Measurements from ENCODE around the gene EFCAB13.
A peak's percentile ranks its signal among the peaks of the same experiment; 100 is the strongest.

The EFCAB13 gene

DNA sequence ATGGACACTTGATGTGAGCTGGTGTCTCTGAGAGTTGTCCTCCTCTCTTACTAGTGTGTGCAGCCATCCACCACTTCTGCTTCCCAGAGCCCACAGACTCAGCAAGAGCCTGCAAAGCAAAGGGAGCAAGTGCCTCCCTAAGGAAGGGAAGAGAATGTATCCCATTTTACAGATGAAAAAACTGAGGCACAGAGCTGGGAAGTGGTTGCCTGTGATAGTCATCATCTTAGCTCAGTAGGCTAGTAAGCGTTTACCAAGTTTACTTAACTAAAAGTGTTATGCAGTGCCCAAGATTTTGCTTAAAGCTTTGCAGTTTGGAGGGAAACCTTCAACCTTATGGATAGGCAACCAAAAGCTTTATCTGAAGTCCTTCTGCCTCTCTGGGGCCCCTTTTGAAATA, 23.0 kb upstream of the EFCAB13 start:
- TF ChIP-seq, protein P1, sequence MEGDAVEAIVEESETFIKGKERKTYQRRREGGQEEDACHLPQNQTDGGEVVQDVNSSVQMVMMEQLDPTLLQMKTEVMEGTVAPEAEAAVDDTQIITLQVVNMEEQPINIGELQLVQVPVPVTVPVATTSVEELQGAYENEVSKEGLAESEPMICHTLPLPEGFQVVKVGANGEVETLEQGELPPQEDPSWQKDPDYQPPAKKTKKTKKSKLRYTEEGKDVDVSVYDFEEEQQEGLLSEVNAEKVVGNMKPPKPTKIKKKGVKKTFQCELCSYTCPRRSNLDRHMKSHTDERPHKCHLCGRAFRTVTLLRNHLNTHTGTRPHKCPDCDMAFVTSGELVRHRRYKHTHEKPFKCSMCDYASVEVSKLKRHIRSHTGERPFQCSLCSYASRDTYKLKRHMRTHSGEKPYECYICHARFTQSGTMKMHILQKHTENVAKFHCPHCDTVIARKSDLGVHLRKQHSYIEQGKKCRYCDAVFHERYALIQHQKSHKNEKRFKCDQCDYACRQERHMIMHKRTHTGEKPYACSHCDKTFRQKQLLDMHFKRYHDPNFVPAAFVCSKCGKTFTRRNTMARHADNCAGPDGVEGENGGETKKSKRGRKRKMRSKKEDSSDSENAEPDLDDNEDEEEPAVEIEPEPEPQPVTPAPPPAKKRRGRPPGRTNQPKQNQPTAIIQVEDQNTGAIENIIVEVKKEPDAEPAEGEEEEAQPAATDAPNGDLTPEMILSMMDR (IDR thresholded peaks at IDR 0.05; ENCODE audit: control insufficient read depth, insufficient read depth, low read depth, low read length, missing control alignments), result no peak
- no peak for DNase-seq (ENCODE audit: low read depth)

DNA sequence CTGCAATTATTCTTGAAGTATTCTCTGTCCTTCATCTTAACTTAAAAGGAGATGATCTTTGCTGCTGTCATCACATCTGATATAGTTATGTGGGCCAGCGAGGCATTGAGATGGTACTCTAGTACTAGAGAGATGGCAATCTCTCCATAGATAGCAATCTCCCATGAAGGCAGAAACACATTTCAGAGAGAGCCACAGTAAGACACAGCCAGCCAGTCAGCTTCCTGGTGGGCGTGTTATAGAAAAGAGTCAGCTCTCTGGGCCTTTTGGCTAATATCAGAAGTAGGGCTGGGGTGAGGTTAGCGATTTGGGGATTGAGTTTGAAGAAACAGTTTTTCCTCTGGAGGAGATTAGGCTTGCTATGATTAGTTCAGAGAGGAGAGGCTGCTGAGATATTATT, 22.6 kb upstream of the EFCAB13 start:
- no peak for DNase-seq (ENCODE audit: low read depth)
- TF ChIP-seq, protein P1 (IDR thresholded peaks at IDR 0.05; ENCODE audit: control insufficient read depth, insufficient read depth, low read depth, low read length, missing control alignments), result no peak
- H3K4me3 ChIP-seq (ENCODE audit: control insufficient read depth, low read depth, low read length), result no peak overlapping the region

More for the DNA sequence above, 23.0 kb upstream of the EFCAB13 start:
- H3K4me3 ChIP-seq (ENCODE audit: control insufficient read depth, low read depth, low read length), result no peak overlapping the region

DNA sequence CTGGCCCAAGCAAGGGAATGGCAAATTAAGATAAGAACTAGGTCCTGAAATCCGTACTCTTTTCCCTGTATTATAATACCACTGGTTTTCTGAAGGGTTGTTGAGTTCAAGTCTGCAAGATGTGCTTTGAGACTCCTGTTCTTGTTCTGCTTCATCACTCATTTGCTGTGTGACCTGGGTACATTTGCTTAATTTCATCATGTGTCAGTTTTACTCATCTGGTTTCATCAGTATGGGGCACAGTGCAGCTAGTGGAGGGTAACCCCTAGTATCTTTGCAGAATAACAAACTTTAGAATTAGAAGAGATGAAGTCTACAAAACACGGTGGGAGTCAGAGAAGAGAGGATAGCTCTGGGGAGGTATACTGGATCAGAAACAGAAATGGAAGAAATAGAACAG, 21.9 kb upstream of the EFCAB13 start:
- H3K4me3 ChIP-seq (ENCODE audit: control insufficient read depth, low read depth, low read length), result no peak overlapping the region
- DNase-seq (ENCODE audit: low read depth), result no peak
- TF ChIP-seq, protein P1 (IDR thresholded peaks at IDR 0.05; ENCODE audit: control insufficient read depth, insufficient read depth, low read depth, low read length, missing control alignments), result no peak

DNA sequence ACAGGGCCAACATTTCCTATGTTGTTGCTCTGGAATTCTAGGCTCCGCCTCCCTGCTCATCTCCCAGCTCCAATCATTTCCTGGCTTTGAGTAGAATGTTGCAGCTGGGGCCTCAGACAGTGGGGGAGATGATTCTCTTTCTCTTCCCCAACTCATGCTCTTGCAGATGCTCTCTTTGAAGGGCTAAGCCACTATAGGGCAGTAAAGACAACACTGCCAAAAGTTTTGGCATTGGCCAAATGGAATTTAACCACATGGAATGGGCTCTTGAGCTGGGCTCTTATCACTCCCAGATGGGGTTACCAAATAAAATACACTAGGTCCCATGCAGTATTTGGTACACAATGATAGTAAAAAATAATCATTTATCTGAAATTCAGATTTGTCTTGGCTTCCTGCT, 19.6 kb upstream of the EFCAB13 start:
- no peak overlapping the region for H3K4me3 ChIP-seq (ENCODE audit: control insufficient read depth, low read depth, low read length)
- no peak for DNase-seq (ENCODE audit: low read depth)
- TF ChIP-seq, protein P1 (IDR thresholded peaks at IDR 0.05; ENCODE audit: control insufficient read depth, insufficient read depth, low read depth, low read length, missing control alignments), result no peak

DNA sequence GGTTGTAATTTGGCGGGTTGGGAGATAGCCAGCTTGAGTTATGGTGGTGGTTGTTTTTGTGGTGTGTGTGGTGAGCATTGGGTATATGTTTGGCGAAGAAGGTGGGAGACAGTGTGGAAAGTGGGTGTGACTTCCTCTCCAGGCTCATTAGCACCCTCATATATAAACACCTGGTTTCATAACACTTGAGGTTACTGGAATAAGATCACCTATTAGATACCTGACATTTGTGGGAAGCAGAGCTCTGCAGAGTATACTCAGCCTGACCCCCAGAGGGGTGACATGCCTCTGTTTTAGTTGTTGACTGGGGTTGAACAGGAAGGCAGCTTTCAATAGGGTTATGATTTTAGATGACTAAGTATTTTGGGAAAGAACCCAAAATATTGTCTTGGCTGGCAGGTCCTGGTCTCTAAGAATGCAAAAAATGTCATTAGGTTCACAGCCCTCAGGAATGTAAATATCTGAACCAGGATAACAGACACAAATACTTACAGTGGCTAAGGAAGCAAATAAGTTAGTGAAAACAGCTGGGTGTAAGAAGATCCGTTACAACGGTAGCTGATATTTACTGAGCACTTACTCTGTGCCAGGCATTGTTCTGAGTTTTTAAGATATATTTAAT, 18.3 kb upstream of the EFCAB13 start:
- TF ChIP-seq, protein P1 (IDR thresholded peaks at IDR 0.05; ENCODE audit: control insufficient read depth, insufficient read depth, low read depth, low read length, missing control alignments), result no peak
- DNase-seq (ENCODE audit: low read depth), result peak; percentile 84
- no peak overlapping the region for H3K4me3 ChIP-seq (ENCODE audit: control insufficient read depth, low read depth, low read length)

DNA sequence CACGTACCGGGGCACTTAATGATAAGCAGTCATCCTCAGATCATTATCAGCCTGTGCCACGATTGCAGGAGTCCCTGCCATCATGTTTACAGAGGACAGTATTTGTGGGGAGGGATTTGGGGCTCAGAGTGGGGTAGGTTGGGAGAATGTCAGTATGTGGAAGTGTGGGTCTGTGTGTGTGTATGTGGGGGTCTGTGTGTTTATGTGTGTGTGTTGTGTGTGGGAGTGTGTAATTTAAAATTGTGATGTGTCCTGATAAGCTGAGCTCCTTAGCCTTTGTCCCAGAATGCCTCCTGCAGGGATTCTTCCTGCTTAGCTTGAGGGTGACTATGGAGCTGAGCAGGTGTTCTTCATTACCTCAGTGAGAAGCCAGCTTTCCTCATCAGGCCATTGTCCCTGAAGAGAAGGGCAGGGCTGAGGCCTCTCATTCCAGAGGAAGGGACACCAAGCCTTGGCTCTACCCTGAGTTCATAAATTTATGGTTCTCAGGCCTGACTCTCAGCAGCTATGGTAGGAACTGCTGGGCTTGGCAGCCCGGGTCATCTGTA, 13.5 kb upstream of the EFCAB13 start:
- no peak for DNase-seq (ENCODE audit: low read depth)

More for the DNA sequence above, 13.5 kb upstream of the EFCAB13 start:
- TF ChIP-seq, protein P1 (IDR thresholded peaks at IDR 0.05; ENCODE audit: control insufficient read depth, insufficient read depth, low read depth, low read length, missing control alignments), result no peak
- no peak overlapping the region for H3K4me3 ChIP-seq (ENCODE audit: control insufficient read depth, low read depth, low read length)

All from AG09309 (cell line).